ENCODE data around the gene RASSF7.
"Not testable (repeated sequence)": the region's sequence is repeated elsewhere in the genome, so short reads cannot be mapped to it uniquely, and the experiment has no call there.

The RASSF7 gene, protein sequence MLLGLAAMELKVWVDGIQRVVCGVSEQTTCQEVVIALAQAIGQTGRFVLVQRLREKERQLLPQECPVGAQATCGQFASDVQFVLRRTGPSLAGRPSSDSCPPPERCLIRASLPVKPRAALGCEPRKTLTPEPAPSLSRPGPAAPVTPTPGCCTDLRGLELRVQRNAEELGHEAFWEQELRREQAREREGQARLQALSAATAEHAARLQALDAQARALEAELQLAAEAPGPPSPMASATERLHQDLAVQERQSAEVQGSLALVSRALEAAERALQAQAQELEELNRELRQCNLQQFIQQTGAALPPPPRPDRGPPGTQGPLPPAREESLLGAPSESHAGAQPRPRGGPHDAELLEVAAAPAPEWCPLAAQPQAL

DNA sequence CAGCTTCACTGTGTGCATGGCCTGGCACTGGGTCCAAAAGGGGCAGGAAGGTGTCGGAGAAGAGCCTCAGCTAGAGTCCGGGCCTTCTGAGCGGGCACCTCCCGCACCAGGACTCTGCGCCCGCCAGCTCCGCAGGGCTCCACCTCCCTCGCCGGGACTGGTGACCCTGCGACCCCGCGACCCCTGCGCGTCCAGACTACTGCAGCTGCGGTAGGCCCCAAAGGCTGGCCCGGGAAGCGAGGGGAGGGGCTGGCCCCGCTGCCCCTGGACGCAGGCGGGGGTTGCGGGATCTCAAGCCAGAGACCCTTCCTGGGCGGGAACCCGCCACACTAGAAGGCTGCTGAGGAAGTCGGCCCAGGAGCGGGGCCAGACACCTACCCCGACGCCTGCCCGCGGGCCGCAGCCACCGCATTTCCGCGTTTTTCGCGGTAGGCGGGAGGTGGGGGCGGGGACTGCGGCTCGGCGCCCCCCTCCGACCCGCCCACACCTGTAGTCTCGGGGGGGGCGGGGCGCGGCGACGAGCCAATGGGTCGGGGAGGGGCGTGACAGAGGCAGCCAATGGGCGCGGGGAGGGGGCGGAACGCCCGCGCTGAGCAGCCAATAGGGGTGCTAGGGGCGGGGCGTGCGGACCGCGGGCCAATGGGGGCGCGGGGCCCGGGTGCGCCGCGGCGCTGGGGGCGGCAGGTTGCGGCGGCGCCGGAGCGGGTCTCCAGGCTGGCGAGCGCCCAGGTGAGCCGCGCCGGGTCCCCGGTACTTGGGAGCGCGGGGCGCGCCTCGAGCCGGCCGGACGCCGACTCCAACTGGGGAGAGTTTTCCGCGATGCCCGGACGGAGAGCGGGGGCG, at the start of gene RASSF7, which contains the start of gene LMNTD2:
TSS of gene RASSF7 (plus strand) at position 666 of the 843 bp plus-strand sequence. CDS start 799 bp downstream, outside the sequence.
TSS of gene LMNTD2 (minus strand) at position 434 of the 843 bp plus-strand sequence. CDS start at position 412, 22 bp downstream.
- peak; percentile 89 to 97 for DNase-seq (ENCODE audit: extremely low read depth in 1 of 2, low read depth in 1 of 2)

DNA sequence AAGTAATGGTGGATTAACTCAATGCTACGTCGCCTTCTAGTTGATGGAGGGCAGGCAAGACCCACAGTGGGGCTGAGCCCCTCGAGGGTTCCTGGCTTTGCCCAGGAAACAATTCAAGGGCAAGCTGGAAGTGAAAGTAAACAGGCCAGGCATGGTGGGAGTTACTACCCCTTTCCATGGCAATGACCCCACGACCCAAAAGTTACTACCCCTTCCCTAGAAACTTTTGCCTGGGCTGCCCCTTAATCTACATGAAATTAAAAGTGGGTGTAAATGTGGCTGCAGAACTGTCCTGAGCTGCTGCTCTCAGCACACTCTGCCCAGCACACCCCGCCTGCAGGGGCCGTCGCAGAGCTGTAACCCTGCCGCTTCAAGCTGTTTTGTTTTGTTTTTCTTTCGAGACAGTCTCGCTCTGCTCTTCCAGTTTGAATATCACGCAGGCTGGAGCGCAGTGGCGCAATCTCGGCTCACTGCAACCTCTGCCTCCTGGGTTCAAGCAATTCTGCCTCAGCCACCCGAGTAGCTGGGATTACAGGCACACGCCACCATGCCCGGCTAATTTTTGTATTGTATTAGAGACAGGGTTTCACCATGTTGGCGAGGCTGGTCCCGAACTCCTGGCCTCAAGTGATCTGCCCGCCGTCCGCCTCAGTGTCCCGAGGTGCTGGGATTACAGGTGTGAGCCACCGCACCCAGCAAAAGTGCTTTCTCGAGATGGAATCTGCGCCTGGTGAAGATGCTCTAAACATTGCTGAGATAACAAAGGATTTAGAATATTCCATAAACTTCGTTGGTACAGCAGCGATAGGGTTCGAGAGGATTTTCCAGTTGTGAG, 47.8 kb upstream of the RASSF7 start:
- no peak for DNase-seq (ENCODE audit: extremely low read depth in 1 of 2, low read depth in 1 of 2)

DNA sequence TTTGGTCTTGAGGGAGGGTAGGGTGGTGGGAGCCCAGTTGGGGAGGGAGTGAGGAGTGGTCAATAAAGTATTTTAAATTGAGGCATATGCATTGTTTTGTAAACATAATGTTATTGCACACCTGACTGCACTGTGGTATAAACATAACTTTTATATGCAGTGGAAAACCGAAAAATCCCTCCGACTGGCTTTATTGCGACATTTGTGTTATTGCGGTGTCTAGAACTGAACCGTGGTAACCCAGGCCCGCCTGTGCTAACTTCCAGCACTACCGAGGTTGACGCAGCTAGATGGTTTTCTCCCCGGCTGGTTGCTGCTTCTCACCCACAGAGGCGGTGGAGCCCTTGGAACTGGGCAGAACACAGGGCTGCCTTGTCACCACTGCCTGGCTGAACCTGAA, 46.2 kb upstream of the RASSF7 start:
- DNase-seq (ENCODE audit: extremely low read depth in 1 of 2, low read depth in 1 of 2), result no peak

DNA sequence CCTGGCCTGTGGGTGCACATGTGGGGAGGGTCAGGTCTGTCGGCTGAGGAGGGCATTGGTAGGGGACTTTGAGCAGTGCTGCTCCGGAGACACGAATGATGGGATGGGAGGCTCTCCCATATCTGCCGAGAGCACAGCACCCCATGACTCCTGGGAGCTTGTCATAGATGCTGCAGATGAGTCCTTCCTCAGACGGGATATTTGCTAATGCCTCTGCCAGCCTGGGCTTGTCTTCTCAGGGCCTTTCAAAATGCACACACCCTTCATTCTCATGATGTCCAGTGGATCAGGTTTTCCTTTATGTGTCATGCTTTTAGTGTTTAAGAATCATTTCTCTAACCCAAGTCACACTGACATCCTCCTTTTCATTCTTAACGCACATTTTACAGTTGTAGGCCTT, 45.6 kb upstream of the RASSF7 start:
- no peak for DNase-seq (ENCODE audit: extremely low read depth in 1 of 2, low read depth in 1 of 2)

DNA sequence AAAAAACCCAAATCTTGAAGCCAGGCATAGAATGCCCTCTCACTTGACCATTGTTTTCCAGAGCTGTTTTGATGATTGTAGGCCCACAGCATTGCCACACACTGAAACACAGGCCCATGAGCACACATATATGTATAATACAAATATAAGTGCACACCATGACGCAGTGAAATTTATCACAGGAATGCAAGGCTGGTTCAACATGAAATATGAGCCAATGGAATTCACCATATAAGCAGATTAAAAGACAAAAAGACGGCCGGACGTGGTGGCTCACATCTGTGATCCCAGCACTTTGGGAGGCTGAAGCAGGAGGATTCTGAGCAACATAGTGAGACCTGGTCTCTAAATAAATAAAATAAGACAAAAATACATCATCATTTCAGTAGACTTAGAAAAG, 44.4 kb upstream of the RASSF7 start:
- DNase-seq (ENCODE audit: extremely low read depth in 1 of 2, low read depth in 1 of 2), result no peak

DNA sequence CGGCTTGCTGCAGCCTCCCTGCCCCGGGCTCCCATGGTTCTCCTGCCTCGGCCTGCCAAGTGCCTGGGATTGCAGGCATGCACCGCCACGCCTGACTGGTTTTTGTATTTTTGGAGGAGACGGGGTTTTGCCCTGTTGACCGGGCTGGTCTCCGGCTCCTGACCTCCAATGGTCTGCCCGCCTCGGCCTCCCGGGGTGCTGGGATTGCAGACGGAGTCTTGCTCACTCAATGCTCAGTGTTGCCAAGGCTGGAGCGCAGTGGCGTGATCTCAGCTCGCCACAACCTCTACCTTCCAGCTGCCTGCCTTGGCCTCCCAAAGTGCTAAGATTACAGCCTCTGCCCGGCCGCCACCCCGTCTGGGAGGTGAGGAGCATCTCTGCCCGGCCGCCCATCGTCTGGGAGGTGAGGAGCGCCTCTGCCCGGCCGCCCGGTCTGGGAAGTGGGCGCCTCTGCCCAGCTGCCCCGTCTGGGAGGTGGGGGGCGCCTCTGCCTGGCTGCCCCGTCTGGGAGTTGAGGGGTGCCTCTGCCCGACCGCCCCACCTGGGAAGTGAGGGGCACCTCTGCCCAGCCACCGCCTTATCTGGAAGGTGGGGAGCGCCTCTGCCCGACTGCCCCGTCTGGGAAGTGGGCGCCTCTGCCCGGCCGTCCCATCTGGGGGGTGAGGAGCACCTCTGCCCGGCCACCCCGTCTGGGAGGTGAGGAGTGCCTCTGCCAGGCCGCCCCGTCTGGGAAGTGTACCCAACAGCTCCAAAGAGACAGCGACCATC, 43.7 kb upstream of the RASSF7 start:
- not testable (repeated sequence) for DNase-seq (ENCODE audit: extremely low read depth in 1 of 2, low read depth in 1 of 2)

DNA sequence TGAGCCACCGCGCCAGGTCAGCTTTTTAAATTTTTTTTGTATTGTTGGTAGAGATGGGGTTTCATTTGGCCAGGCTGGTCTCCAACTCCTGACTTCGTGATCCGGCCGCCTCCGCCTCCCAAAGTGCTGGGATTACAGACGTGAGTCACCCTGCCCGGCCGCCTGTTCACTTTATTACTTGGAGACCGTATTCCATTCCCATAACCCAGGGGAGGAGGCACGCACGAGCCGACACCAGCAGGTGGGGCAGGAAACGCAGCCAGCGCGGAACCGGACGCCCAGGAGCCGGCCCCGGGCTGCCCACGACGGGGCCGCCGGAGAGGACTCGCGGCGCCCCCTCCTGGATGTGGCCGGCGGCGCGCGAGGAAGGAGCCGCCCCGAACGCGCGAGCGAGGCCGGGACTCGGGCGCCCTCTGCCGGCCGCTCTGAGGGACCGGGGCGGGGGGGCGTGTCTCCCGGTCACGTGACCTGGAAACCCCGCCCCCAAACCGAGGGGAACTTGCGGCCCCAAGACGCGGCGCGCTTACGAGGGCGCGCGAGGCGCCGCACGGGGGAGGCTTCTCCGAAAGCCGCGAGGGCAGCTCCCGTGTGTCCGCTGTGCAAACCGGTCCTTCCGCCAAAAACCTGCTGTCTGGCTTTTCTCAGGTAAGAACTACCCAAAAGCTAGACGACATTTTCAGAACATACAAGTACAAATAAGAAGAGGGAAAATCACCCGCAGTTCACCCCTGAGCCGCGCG, 42.1 kb upstream of the RASSF7 start:
- DNase-seq (ENCODE audit: extremely low read depth in 1 of 2, low read depth in 1 of 2), result peak; percentile 61 to 86

DNA sequence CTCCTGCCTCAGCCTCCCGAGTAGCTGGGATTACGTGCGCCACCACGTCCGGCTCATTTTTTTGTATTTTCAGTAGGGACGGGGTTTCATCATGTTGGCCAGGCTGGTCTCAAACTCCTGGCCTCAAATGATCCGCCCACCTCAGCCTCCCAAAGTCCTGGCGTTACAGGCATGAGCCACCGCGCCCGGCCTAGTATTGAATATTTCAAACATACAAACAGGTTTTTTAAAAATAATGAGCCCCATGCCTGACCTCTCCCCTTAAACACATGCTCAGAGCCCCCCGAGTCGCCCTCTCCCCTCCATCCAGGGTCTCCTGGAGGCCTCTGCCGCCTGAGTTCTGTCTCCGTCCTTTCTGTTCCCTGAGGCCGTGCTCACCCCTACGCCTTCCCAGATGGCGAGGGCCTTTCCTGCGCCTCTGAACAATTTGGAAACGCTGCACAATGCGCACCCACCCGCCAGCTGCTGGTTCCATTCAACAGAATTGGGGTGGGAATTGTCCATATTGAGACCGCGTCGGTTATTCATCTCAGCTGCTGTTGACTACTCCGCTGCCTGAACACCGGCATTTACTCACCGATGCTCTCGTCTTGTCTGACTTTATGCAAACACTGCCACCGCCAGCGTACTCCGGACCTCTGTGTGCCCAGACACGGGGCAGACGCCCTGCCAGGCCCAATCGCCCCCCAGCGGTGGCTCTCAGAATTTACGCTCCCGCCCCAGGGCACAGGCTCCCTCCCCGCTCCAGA, 40.2 kb upstream of the RASSF7 start:
- DNase-seq (ENCODE audit: extremely low read depth in 1 of 2, low read depth in 1 of 2), result no peak

DNA sequence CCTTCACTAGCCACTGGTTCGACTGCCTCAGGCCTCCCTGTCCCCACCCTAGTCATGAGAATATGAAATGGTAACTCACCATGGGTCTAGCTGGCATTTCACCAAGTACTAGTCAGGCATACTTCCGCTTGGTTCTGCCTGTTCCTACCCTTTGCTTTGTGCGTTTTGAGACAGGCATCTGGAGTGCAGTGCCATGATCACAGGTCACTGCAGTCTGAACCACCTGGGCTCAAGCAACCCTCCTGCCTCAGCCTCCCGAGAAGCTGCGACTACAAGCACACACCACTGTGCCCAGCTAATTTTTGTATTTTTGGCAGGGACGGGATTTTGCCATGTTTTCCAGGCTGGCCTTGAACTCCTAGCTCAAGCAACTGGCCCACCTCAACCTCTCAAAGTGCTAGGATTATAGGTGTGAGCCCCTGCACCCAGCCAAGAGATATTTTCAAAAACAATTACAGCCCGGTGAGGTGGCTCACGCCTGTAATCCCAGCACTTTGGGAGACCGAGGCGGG, 39.5 kb upstream of the RASSF7 start:
- no peak for DNase-seq (ENCODE audit: extremely low read depth in 1 of 2, low read depth in 1 of 2)

DNA sequence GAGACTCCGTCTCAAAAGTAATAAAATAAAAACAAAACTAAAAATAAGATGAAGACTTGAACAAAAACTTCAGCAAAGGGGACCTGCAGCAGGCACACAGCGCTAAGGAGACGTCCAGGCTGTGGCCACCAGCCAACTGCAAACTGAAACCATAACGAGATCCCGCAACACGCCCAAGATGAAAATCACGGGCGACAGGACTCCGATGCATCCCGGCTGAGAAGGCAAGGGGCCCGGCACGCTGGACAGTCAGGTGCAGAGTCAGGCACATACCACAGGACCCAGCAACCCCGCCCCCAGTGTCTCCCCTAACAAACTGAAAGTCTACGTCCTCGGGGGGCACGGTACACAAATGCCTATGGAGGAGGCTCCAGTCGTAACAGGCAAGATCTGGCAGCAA, 34.6 kb upstream of the RASSF7 start:
- no peak for DNase-seq (ENCODE audit: extremely low read depth in 1 of 2, low read depth in 1 of 2)

DNA sequence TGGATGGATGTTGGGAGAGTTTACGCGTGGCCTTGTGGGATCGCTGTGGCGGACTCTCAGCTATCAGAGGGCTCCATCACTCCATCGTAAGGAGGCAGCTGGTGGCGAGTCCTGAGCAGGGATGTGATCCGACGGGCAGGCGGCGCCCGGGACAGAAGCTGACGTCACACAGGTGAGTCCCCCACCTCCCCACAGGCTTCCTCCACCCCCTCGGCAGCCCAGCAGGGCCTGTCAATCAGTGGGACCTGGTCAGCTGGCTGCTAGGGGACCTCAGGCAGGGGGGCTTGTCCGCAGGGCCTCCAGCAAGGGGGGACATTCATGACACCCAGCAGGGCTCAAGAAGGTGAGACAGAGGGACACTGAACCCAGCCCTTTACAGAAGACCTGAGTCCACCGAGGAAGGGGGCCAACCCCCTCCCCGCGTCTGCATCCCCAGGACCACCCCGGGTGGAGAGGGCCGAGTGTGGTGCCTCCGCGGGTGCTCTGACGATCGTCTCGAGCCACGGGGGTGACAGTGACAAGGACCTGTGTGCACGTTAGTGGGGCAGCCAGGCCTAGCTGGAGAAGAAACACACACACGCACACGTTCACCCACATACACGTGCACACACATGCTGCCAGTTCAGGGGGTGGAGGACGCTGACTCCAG, 32.5 kb upstream of the RASSF7 start:
- DNase-seq (ENCODE audit: extremely low read depth in 1 of 2, low read depth in 1 of 2), result no peak

DNA sequence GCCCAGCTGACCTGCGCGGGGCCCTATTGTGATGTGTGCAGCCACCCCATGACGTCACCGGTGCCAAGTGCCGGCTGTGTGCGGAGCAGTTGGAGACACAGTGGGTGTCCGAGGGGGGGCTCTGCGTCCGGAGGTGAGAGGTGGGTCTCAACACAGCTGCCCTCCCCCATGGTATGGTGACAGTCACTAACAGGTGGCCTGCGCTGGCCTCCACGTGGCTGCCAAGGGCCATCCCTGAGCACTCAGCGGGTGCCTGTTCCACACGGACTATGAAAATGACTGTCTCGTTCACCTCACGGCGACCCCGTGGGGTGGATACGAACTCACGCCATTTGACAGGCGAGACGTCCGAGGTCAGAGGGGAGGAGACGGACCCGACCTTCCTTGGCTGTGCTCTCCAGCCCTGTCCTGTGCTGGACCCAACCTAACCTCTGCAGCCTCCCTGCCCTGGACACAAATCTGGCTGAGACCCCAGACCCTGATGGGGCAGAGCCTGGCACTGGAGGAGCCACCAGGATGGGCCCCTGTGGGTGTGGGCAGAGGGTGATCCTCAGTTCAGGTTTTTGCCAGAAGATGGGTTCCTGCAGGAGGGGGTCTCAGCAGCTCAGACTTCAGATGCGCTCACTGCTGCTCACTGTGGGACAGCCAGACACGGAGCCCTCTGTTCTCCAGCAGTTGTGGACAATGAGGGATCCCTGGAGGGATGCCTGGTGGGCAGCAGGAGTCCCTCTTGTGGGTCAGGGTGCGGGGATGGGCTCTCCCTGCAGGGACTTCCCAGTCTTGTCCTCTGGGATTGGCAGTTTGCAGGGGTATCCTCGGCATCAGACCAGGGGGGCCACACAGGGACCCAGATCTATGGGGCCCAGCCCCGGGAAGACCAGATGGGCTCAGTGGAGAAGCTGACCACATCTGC, 31.7 kb upstream of the RASSF7 start:
- no peak for DNase-seq (ENCODE audit: extremely low read depth in 1 of 2, low read depth in 1 of 2)

DNA sequence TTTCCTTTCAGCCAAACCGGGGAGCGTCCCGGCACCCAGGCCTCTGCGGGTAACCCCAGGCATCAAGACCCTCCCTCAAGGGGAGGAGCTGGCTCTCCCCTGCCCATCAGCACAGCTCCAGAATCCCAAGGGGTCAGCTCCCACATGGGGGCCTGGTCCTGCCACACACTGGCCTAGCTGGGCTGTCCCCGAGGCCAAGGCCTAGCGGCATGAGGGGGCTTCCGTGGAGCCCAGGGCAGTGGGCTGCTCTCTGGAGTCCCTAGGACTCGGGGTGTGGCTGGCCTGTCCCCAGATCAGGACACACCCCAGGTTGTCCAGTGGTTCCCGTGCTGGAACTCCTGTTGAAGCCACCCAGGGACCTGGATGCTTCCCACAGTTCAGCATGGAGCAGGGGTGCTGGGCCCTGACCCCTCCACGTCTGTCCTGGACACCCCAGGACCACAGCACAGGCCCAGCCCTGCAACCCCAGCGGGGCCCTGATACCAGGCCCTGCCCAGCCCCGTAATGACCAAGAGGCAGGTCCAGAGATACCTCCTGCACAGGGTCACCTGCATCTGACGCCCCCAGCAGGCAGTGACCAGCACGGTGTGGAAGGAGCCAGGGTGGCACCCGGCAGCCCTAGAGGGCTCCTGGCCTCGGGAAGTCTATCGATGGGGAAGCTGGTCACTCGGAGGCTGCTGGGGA, 30.9 kb upstream of the RASSF7 start:
- no peak for DNase-seq (ENCODE audit: extremely low read depth in 1 of 2, low read depth in 1 of 2)

DNA sequence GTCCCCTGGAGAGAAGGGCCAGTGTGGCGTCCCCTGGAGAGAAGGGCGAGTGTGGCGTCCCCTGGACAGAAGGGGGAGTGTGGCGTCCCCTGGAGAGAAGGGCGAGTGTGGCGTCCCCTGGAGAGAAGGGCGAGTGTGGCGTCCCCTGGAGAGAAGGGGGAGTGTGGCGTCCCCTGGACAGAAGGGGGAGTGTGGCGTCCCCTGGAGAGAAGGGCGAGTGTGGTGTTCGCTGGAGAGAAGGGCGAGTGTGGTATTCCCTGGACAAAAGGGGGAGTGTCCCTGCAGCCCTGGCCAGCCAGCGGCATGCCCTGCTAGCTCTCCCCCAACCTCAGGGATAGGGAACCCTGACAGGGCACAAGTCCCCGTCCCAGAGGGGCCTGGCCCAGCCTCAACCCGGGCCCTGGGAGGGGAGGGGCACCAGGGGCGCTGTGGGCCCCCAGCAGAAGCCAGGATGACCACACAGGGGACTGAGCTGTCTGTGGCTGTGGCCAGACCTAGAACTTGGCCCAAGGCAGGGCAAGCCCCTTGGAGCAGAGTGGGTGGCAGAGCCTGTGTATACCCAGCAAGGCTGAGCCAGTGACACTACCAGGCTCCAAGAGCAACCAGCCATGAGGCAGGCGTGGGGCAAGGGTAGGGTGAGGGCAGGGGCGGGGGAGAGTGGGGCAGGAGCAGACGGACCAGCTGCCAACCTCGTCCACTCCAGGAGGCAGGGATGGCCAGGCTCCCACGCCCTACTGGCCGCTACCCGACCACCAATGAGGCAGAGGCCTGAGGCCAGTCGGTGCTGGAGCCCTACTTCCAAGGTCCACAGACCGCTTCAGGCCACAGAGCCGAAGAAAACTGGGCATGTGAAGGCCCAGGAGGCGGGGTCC, 29.6 kb upstream of the RASSF7 start:
- DNase-seq (ENCODE audit: extremely low read depth in 1 of 2, low read depth in 1 of 2), result no peak

DNA sequence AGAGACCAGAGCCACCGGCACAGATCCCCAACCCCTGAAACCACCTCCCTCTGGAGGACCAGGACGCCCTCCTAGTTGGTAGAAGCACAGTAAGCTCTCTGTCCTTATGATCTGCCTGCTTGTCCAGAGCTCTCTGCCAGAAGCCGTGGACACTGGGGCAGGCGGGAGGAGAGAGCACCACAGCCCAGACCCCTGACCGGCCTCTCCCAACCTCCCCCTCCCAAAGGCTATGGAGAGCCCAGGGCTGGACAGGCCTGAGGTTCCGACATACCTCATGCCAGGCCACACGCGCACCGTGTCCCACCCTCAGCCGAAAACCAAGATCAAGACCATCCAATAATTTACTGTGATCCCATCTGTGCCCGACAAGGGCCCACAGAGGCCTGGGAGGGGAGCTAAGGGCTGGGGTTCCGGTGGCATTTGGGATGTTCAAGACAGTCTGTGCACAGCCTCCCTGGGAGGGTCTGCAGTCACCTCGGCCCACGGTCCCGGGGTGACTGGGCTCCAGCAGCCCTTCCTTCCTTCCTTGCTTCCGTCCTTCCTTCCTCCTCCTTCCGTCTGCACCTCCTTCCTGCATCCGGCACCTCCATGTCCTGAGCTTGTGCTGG, 28.7 kb upstream of the RASSF7 start:
- no peak for DNase-seq (ENCODE audit: extremely low read depth in 1 of 2, low read depth in 1 of 2)

Data from activated CD8-positive, alpha-beta memory T cell treated with anti-CD3 and anti-CD28 coated beads for 1 hour (primary cell).